Measurements from ENCODE around the gene CDH13. TPM values are rescaled to one million over a fixed set of nuclear protein-coding genes. Genes with fewer than 3 reads are reported as not detected.

Gene CDH13
- total RNA-seq, result 185 and 293 TPM in 2 replicates

DNA sequence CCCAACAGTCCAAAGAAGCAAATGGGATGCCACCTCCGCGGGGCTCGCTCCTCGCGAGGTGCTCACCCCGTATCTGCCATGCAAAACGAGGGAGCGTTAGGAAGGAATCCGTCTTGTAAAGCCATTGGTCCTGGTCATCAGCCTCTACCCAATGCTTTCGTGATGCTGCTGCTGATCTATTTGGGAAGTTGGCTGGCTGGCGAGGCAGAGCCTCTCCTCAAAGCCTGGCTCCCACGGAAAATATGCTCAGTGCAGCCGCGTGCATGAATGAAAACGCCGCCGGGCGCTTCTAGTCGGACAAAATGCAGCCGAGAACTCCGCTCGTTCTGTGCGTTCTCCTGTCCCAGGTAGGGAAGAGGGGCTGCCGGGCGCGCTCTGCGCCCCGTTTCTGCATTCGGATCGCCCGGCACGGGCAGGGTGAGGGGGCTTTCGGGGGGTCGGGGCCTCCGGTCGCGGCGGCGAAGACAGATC is at the start of gene CDH13:
Gene CDH13, plus strand, starts transcription at position 179 of the 471 bp plus-strand sequence.

DNA sequence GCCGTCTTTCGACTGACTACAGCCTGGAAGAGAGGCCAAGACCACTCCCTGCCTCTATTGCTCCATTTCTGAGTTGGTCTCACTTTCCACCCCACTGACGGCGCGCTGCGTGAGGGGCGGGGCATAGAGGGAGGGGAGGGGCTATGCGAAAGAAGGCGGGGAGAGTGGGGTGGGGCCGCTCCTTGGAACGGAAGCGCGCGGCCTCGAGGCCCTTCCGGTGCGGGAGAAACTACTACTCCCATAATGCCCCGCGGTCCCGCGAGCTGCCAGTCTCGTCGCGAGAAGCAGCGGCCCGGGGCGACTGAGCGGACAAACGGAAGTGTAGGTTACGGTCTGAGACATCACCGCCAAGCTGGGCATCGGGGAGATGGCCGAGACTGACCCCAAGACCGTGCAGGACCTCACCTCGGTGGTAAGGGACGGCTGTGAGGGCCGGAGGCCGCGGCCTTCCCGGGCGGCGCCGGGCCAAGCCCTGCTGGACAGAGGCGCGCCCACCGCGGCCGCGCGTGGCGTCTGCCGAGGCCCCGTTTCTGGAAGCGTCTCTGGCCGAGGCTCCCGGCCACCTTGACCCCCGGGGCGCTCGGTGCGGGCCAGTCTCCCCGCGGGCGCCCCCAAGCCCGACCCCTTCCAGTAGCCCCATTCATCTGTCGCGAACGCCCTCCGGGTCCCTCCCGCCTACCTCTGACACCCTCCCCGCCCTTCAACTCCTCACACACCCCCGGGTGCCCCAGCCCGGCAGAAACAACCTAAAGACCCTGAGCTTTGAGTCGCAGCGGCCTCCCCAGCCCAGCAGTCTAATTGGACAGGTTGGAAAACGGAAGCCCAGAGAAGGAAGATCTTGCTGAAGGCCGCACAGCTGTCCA is 1181.2 kb downstream of the CDH13 start, which contains the start of gene HSBP1:
Gene HSBP1, plus strand, starts transcription at position 269 of the 863 bp plus-strand sequence. Its CDS starts 99 bp downstream, at position 368.

All from smooth muscle cell of the umbilical artery (primary cell).